ENCODE measurements around the gene ABLIM2. TPM values are rescaled to one million over a fixed set of nuclear protein-coding genes. Genes with fewer than 3 reads are reported as not detected.

The ABLIM2 gene
- total RNA-seq, 3 donors from 2014 or later (not counting 1 experiment from before 2014, with no cell fraction given), result 0.71 to 2.8 (median 1.3) TPM

GRCh38 chr4:7915875-7916242, 242.8 kb downstream of the ABLIM2 start:
- Mint-ChIP-seq H3K36me3 (no peaks in the 10 kb centered on the region), H3K27me3 (ENCODE audit: low read depth in 2 of 2) (peaks cover 0 to 14% of the 10 kb centered on the region in 2 donors), H3K4me1 (peaks cover 0 to 5% of the 10 kb centered on the region in 2 donors), H3K4me3 (no peak overlapping the region), H3K27ac (no peak overlapping the region), H3K9me3 (no peaks in the 10 kb centered on the region)
- 76% methylated on average over 6 of the region's 6 CpGs for WGBS (ENCODE audit: insufficient coverage)
- Histone ChIP-seq H3K36me3 (ENCODE audit: control insufficient read depth, insufficient read depth, low read length) (no peaks in the 10 kb centered on the region), H3K4me1 (ENCODE audit: control insufficient read depth, insufficient read depth, low read length) (no peaks in the 10 kb centered on the region), H3K27ac (ENCODE audit: low read length) (no peak overlapping the region), H3K27me3 (ENCODE audit: control insufficient read depth, insufficient read depth, low read length) (no peaks in the 10 kb centered on the region), H3K4me3 (ENCODE audit: low read length) (no peak overlapping the region), H3K9me3 (ENCODE audit: control insufficient read depth, insufficient read depth, low read length) (no peaks in the 10 kb centered on the region)
- intact Hi-C loops (cut with micrococcal nuclease), result no loop called here
- no peak for TF ChIP-seq CTCF (IDR thresholded peaks at IDR 0.05)
- DNase-seq (no peak), ATAC-seq (no peak)

Other genes starting within 250 kb of the ABLIM2 start
- 10 to 100 TPM in 1 of 3 donors, 1 to 10 TPM in 2; 4.9 to 12.5 (median 9.5) TPM for gene AFAP1, start 219.0 kb downstream of the ABLIM2 start, total RNA-seq
- gene SH3TC1, start 40.5 kb upstream of the ABLIM2 start, total RNA-seq, result 10 to 100 TPM; 50.1 to 61.7 (median 54.9) TPM
- not detected for gene HTRA3, start 110.9 kb upstream of the ABLIM2 start, total RNA-seq